ENCODE data around the gene TRIM17. TPM values are rescaled to one million over a fixed set of nuclear protein-coding genes. Genes with fewer than 3 reads are reported as not detected.

Gene TRIM17
- polyA plus RNA-seq, 1 donor (not counting 4 experiments of a cell fraction or from before 2014, with no cell fraction given), result 0.24 TPM

DNA sequence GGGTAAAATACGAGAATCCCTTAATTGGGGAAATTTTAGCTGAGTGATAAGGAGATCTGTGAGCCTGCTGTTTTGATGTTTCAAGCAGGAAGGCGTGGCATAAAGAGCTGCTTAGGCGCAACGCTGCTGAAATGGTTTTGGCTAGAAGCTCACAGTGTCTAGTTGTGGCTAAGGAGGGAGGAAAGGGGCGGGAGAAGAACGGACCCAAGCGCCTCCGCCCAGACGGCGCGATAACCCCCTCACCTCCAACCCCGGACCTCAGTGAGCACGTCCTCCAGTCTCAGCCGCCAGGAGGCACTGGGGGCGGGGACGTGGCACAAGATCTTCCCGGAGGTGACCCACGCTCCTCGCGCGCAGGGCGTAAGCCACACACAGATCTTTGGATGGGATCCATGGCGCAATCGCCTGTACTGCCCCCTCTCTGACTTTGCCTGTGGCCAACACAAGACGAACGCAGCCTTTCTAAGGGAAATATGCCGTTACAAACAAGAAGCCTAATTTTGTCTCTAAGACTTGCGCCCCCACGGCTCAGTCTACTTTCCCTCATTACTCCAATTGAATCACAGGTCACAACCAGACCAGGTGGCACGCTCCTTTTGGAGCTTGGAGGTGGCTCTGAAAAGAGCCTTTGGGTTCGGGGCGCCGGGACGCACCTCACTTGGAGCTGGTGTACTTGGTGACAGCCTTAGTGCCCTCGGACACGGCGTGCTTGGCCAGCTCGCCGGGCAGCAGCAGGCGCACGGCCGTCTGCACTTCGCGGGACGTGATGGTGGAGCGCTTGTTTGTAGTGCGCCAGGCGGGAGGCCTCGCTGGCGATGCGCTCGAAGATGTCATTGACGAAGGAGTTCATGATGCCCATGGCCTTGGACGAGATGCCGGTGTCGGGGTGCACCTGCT lies 47.1 kb upstream of the TRIM17 start:
- H4K20me1 ChIP-seq (ENCODE audit: control insufficient read depth, extremely low read depth, insufficient read depth, low read length), result no peaks in the 10 kb centered on the region
- H3K36me3 ChIP-seq (ENCODE audit: control insufficient read depth in 2 of 2, extremely low read depth in 1 of 2, insufficient read depth in 2 of 2, low read length in 2 of 2), result no peaks in the 10 kb centered on the region
- H3K9ac ChIP-seq (ENCODE audit: control insufficient read depth, extremely low read depth, insufficient read depth, low read length), result no peak overlapping the region
- no peak for DNase-seq (ENCODE audit: low read depth, low spot score)
- no peak overlapping the region for H2AFZ ChIP-seq (ENCODE audit: control insufficient read depth, low read length)
- FAIRE-seq, result no peak
- H3K4me1 ChIP-seq (ENCODE audit: control insufficient read depth, extremely low read depth, insufficient read depth, low read length), result peaks cover 8% of the 10 kb centered on the region
- no peak for TF ChIP-seq CTCF (optimal IDR thresholded peaks at IDR 0.05 in 1 of 3, IDR thresholded peaks at IDR 0.05 in 1 of 3, conservative IDR thresholded peaks at IDR 0.05 in 1 of 3; ENCODE audit: extremely low read depth in 1 of 3, insufficient read depth in 2 of 3, low read length in 3 of 3)
- peak; percentile 76 for TF ChIP-seq EZH2 (IDR thresholded peaks at IDR 0.05; ENCODE audit: low read length)
- H3K9me3 ChIP-seq (ENCODE audit: control insufficient read depth, low read depth, low read length), result no peaks in the 10 kb centered on the region
- peak overlapping the region in 1 of 3 experiments; percentile 13 for H3K4me3 ChIP-seq (ENCODE audit: control insufficient read depth in 2 of 3, extremely low read depth in 1 of 3, insufficient read depth in 2 of 3, low read depth in 1 of 3, low read length in 3 of 3)
- H3K9me1 ChIP-seq (ENCODE audit: control insufficient read depth, extremely low read depth, insufficient read depth, low read length), result no peaks in the 10 kb centered on the region
- no peak overlapping the region for H3K27ac ChIP-seq (ENCODE audit: control insufficient read depth, insufficient read depth, low read length)
- no peaks in the 10 kb centered on the region for H3K79me2 ChIP-seq (ENCODE audit: control insufficient read depth, insufficient read depth, low read length)
- H3K27me3 ChIP-seq (ENCODE audit: control insufficient read depth, extremely low read depth, insufficient read depth, low read length), result peaks cover 63% of the 10 kb centered on the region
- dilution Hi-C loops (cut with MboI; ENCODE audit: extremely low pct_ligation_motif_present, low sequenced_read_pairs), result no loop called here
- peak overlapping the region; percentile 51 for H3K4me2 ChIP-seq (ENCODE audit: control insufficient read depth, extremely low read depth, insufficient read depth, low read depth, low read length)

DNA sequence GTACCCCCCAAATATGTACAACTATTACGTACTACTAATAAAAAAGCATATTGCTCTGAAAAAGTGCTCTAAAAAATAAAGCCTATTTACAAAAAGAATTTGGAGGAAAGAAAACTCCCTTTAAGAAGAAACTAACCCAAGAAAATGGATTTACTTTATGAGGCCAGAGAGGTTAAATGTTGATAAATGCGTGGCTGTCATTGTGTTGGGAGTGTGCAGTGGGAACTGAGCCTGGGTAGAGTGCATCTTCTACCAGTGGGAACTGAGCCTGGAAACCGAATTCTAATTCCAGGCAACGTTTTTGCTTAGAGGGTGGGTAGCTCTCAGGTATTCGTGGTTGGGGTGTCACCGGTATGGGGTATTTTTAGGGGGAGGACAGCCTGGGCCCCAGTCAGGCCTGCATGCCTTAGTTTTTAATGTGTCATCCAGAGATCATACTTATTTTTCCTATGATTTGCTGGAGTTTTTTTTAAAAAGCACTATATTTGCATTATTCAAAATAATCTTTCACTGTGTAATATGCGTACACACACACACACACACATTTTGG lies 46.4 kb upstream of the TRIM17 start:
- FAIRE-seq, result no peak
- H3K9me3 ChIP-seq (ENCODE audit: control insufficient read depth, low read depth, low read length), result no peaks in the 10 kb centered on the region
- no peaks in the 10 kb centered on the region for H3K9me1 ChIP-seq (ENCODE audit: control insufficient read depth, extremely low read depth, insufficient read depth, low read length)
- no peak overlapping the region for H3K4me3 ChIP-seq (ENCODE audit: control insufficient read depth in 2 of 3, extremely low read depth in 1 of 3, insufficient read depth in 2 of 3, low read depth in 1 of 3, low read length in 3 of 3)
- H3K9ac ChIP-seq (ENCODE audit: control insufficient read depth, extremely low read depth, insufficient read depth, low read length), result no peak overlapping the region
- H3K4me1 ChIP-seq (ENCODE audit: control insufficient read depth, extremely low read depth, insufficient read depth, low read length), result peaks cover 8% of the 10 kb centered on the region
- H3K27ac ChIP-seq (ENCODE audit: control insufficient read depth, insufficient read depth, low read length), result no peak overlapping the region
- H4K20me1 ChIP-seq (ENCODE audit: control insufficient read depth, extremely low read depth, insufficient read depth, low read length), result no peaks in the 10 kb centered on the region
- H3K79me2 ChIP-seq (ENCODE audit: control insufficient read depth, insufficient read depth, low read length), result no peaks in the 10 kb centered on the region
- TF ChIP-seq EZH2 (IDR thresholded peaks at IDR 0.05; ENCODE audit: low read length) (no peak), CTCF (optimal IDR thresholded peaks at IDR 0.05 in 1 of 3, IDR thresholded peaks at IDR 0.05 in 1 of 3, conservative IDR thresholded peaks at IDR 0.05 in 1 of 3; ENCODE audit: extremely low read depth in 1 of 3, insufficient read depth in 2 of 3, low read length in 3 of 3) (no peak)
- H3K4me2 ChIP-seq (ENCODE audit: control insufficient read depth, extremely low read depth, insufficient read depth, low read depth, low read length), result no peak overlapping the region
- no peaks in the 10 kb centered on the region for H3K36me3 ChIP-seq (ENCODE audit: control insufficient read depth in 2 of 2, extremely low read depth in 1 of 2, insufficient read depth in 2 of 2, low read length in 2 of 2)
- no peak overlapping the region for H2AFZ ChIP-seq (ENCODE audit: control insufficient read depth, low read length)
- dilution Hi-C loops (cut with MboI; ENCODE audit: extremely low pct_ligation_motif_present, low sequenced_read_pairs), result no loop called here
- no peak for DNase-seq (ENCODE audit: low read depth, low spot score)
- peaks cover 58% of the 10 kb centered on the region for H3K27me3 ChIP-seq (ENCODE audit: control insufficient read depth, extremely low read depth, insufficient read depth, low read length)
